ENCODE results near the gene XDH. TPM values are rescaled to one million over a fixed set of nuclear protein-coding genes. Genes with fewer than 3 reads are reported as not detected.

XDH gene
- total RNA-seq, 1 donor from 2014 or later: 4.6 TPM

- DNase-seq (ENCODE audit: low spot score): no peak
Measured at GRCh38 chr2:31365834-31366505, 48.6 kb downstream of the XDH start.

GRCh38 chr2:31365348-31365747 lies 49.2 kb downstream of the XDH start:
- no peak for DNase-seq (ENCODE audit: low spot score)

DNA sequence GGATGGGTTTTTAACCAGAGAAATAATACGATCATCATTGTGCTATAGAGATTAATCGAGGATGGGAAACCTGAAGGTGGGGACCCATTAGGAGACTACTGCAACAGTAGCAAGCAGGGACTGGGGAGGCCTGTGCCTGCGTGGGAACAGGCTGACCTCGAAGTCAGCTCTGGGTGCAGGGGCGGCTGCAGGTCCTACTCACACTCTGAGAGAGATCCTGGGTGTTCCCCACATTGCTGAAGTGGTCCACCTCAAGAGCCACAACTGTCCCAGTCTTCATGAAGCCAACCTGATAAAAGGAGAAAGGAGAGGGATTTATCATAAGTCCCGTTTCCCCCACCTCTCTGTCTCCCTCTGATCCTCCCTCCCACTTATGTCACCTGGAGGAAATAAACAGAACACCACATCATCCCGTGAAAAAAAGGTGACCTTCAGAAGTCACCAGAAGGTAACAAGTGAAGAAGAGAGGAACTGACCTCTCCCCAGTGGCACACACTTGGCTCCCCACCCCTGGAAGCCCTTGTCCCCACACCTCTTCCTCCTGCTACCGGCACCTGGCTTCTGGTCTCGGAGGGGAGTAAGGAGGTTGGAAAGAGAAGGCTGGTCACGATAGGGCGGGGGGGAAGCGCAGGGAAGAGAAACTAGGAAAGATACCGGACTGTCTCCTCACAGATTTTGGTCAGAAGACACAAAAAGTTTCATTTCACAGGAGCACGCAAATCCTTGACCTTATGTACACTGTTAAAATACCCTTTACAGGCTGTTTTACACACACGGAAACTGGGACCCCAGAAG lies 50.4 kb downstream of the XDH start:
- DNase-seq (ENCODE audit: low spot score): no peak

- DNase-seq (ENCODE audit: low spot score): no peak
Measured at GRCh38 chr2:31362581-31362980, 52.0 kb downstream of the XDH start.

- DNase-seq (ENCODE audit: low spot score): no peak
Measured at GRCh38 chr2:31359229-31359628, 55.3 kb downstream of the XDH start.

GRCh38 chr2:31354837-31355236 lies 59.7 kb downstream of the XDH start:
- DNase-seq (ENCODE audit: low spot score): no peak

DNA sequence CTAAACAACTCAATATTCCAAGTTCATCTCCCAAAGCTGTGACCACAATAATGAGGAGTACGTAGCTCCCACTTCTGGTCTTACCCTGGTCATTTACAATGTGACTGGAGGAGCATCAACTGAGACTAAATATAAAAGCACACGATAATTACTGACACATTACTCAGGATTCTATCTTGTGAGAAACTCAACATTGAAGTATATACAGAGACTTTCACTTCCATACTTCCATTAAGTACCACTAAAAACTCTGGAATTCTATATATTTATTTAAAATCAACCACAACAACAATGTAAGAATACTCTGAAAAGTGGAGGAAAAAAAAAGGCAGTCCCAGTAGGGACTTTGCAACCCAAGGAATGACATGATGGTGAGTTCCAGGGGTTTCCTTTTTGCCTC lies 61.4 kb downstream of the XDH start:
- no peak for DNase-seq (ENCODE audit: low spot score)

DNA sequence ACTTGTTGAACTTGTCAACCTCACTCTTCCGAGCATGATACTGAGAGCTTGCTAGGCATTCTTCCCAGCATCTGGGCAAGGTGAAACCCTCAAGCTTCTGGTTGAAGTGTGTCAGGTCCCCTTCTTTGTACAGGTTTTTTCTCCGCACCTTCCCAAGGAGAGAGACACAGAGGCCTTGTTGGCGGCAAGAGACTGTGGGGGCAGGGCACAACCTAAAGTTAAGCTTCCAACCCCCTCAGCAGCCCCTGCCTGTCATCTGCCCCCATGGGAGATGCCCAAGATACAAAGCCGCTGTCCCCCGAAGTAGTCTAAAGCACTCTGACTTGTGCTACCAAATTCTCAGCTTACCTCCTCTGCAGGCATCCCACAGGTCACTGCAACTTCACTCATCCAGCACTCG lies 64.9 kb downstream of the XDH start:
- no peak for DNase-seq (ENCODE audit: low spot score)

DNA sequence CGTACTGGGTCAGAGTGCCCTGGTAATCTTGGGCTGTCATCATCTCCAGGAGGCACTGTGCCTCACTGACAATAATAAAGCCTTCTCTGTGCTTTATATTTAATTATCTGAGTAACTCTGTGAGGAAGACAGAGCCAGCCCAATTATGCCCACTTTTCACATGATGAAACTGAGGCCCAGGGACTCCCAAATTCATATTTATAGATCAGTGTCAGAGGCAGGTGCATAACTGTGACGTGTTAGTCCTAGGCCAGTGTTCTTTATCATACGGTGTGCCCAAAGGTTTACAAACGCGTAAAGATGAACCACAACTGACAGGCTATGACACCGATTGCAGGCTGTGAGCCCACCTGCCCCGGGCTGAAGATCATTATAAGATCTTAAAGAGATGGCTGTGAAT lies 65.4 kb downstream of the XDH start:
- no peak for DNase-seq (ENCODE audit: low spot score)

GRCh38 chr2:31348618-31349017 lies 65.9 kb downstream of the XDH start:
- DNase-seq (ENCODE audit: low spot score): no peak

DNA sequence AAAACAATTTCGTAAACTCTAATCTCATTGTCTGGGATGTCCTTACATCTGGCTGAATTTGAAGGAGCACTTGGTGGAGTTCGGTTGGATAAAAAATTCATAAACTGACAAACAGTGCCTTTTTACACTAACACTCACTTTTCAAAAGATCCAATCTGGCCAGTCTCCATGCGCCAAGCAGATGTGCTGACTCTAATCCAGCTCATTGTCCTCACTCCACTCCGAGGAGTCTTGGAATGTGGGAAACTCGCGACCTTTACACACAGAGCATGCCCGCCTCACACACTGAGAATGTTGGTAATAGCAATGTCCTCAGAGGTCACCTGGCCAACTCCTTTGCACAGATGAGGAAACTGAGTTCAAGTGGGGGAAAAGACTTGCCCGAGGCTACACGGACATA lies 66.8 kb downstream of the XDH start:
- DNase-seq (ENCODE audit: low spot score): no peak

DNA sequence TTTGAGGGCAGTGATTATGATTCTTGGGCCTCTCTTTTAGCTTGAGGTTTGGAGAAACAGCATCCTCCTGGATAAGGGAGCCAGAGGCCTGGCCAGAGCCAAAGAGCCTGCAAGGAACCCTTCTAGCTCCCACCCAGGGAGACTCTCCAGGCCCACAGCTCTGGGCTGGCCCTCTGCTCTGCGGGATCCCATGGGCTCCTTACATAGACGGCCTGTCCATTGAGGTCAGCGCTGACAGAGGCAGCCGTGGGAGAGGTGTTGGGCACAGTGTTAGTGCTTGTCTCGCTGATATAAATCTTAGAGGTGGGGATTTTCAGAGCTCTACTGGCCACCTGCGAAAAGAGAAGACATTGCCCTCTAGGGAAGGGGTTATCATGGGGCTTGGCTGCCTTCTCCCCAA lies 67.2 kb downstream of the XDH start:
- no peak for DNase-seq (ENCODE audit: low spot score)

GRCh38 chr2:31344447-31344846 lies 70.1 kb downstream of the XDH start:
- no peak for DNase-seq (ENCODE audit: low spot score)

- no peak for DNase-seq (ENCODE audit: low spot score)
Measured at GRCh38 chr2:31341351-31341750, 73.2 kb downstream of the XDH start.

DNA sequence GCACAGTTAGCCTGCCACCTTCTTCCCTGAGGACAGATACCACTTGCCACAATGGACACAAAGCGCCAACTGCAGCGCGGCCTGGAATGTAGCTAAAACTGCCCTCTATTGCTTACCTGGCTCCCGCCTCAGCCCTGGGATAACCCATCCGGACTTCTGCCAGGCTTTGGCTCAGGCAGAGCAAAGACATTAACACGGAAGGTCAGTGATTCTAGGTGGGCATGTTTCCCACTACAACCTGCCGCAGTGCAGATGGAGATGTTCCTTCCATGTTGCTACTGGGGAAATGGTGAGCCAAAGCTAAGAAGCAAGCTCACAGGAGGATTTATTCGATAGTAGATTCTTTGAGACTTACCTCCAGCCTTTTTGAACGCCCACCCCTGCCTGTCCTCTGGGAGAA lies 74.8 kb downstream of the XDH start:
- DNase-seq (ENCODE audit: low spot score): no peak

- no peak for DNase-seq (ENCODE audit: low spot score)
Measured at GRCh38 chr2:31337860-31338259, 76.7 kb downstream of the XDH start.

- no peak for DNase-seq (ENCODE audit: low spot score)
Measured at GRCh38 chr2:31337197-31337596, 77.3 kb downstream of the XDH start.

- no peak for DNase-seq (ENCODE audit: low spot score)
Measured at GRCh38 chr2:31335921-31336585, 78.5 kb downstream of the XDH start.

DNA sequence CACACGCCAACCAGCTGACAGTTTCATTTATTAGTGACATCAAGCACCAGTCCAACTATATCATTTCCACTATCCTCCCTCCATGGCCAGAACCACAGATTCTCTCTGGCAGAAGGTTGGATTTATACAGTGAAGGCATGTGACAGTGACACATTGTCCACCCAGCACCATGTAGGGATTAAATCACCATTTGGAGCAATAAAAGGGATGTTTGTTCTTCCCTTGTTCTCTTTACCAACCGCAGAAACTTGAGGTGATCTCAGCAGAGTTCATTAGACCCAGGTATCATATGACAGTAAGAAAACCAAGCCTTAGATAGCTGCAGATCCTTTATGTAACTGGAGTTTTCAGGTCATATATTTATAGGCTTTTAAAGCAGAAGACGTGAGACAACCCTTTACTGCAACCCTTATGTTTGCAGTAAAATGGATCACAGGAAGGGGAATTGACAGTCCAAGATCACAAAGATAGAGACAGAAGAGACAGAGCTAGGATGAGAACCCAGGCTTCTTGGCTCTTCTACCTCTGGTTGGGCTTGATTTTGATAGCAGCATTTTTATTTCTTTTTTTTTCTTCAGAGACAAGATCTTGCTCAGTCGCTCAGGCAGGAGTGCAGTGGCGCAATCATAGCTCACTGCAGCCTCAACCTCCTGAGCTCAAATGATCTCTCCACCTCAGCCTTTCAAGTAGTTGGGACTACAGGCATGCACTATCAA lies 80.1 kb downstream of the XDH start:
- no peak for DNase-seq (ENCODE audit: low spot score)

DNA sequence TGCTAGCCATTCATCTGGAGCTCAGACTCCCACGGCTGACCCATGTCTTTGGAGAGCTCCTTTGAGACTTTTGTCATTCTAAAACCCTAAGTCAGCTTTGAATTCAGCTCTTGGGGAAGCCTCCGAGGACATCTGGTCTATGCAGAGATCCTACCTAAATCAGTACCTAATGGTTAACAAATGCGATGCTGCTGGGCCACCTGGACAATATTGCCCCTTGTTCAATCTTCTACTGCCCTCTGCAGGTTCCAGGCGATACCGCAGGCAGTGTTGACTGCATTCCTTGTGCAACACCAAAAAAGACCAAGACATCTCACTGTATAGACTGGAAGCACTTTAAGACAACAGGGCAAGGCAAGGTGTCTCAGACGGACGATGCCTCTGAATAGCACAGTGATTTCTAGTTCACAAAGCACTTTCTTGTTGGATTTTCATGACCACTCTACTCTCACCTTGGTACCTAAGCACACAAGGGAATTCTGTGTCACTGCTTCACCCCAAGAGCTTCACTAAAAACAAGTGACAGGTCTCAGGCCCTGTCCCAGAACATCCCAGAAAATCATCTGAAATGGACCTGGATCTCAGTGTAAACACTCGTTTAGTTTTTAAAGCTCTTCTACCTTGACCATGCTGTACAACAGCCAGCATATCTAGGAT lies 80.9 kb downstream of the XDH start:
- DNase-seq (ENCODE audit: low spot score): peak; percentile 80

DNA sequence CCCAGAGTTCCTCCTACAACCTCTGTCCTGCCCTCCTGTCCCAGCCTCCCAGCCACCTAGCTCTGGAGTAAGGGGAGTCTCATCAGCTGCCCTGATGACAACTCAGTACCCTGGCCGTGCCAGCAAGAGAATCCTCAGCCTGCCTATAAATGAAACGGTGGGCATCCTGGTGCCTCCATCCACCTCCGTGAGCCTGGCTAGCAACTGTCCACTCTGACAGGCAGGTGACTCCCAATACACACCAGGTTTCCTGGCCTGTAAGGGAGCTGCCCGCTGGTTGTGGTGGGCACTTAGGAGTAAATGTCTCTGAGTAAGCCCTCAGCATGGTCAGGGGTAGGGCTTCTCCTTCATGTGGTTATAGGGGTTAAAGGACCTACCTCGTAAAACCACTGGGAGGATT lies 81.5 kb downstream of the XDH start:
- no peak for DNase-seq (ENCODE audit: low spot score)

DNA sequence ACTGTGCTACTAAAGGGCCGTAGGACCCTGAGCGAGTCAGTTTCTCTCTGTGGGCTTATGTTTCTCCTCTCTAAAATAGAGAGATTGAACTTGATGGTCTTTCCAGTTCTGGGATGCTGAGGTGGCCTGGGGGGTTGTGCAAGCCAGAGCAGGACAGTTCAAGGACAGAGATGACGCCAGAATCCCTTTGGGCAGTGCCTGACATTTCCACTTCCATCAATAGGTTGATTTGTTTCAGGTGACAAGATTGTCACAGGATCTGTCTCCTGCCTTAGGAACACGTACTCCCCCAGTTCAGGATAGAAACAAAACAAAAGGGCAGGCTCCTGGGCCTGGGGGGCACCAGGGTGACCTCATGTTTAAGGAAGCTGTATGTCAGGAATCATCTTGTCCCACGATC lies 82.0 kb downstream of the XDH start:
- no peak for DNase-seq (ENCODE audit: low spot score)

Data from mucosa of gallbladder (tissue), 1 donor.